CD14-positive monocyte (primary cell): ENCODE results near the gene ACAT1. TPM values are rescaled to one million over a fixed set of nuclear protein-coding genes. Genes with fewer than 3 reads are reported as not detected.

Source experiments
- DNase-seq, 3 donors: peaks; one replicate each; pipeline ENCODE4 v3.0.0-alpha.2; 2011 to 2022
- H2AFZ ChIP-seq: 2 replicates; pipeline ENCODE4 v1.6.0; 2012; ENCODE audit warnings: mild to moderate bottlenecking, low read depth, low read length, inconsistent platforms; ENCODE audit not compliant: insufficient read depth, poor library complexity, severe bottlenecking
- H3K27ac ChIP-seq, 2 donors: 1 replicate in 1 of 2; 2 replicates in 1 of 2; pipeline ENCODE4 v1.5.1; 2012 to 2013; ENCODE audit warnings: low read length in 2 of 2, control low read depth in 1 of 2, inconsistent platforms in 1 of 2, low read depth in 1 of 2, mild to moderate bottlenecking in 1 of 2
- H3K27me3 ChIP-seq, 2 donors: one replicate each; pipeline versions ENCODE4 v1.6.0 to v1.6.1; 2011 to 2013; ENCODE audit warnings: low read length in 2 of 2; ENCODE audit not compliant: control insufficient read depth in 2 of 2, insufficient read depth in 2 of 2
- H3K36me3 ChIP-seq, 2 donors: replicated peaks in 1 of 2; 1 replicate in 1 of 2; 2 replicates in 1 of 2; pipeline versions ENCODE4 v1.5.1 to v1.6.1; 2012 to 2013; ENCODE audit warnings: low read length in 2 of 2, control low read depth in 1 of 2, inconsistent platforms in 1 of 2, mild to moderate bottlenecking in 1 of 2; ENCODE audit not compliant: insufficient read depth in 2 of 2, control insufficient read depth in 1 of 2
- H3K4me1 ChIP-seq, 2 donors: 1 replicate in 1 of 2; 2 replicates in 1 of 2; pipeline versions ENCODE4 v1.5.1 to v1.6.1; 2012 to 2013; ENCODE audit warnings: low read length in 2 of 2, control low read depth in 1 of 2, inconsistent platforms in 1 of 2, mild to moderate bottlenecking in 1 of 2, moderate library complexity in 1 of 2; ENCODE audit not compliant: insufficient read depth in 2 of 2, control insufficient read depth in 1 of 2
- H3K4me2 ChIP-seq: replicated peaks from 2 replicates; pipeline ENCODE3; 2012; ENCODE audit warnings: low read length, moderate library complexity, mild to moderate bottlenecking; ENCODE audit not compliant: poor library complexity, severe bottlenecking; ENCODE audit errors: extremely low read depth
- H3K4me3 ChIP-seq, 3 experiments: fragments of 200-600 bp in 1 of 3; sonication (generic) in 1 of 3; replicated peaks in 1 of 3; 1 replicate in 2 of 3; 2 replicates in 1 of 3; pipeline ENCODE4 v1.5.1; 2011 to 2013; ENCODE audit warnings: low read length in 3 of 3, mild to moderate bottlenecking in 3 of 3, control low read depth in 2 of 3, low read depth in 2 of 3, inconsistent platforms in 1 of 3, moderate library complexity in 1 of 3
- H3K79me2 ChIP-seq: 2 replicates; pipeline ENCODE4 v1.6.0; 2012; ENCODE audit warnings: mild to moderate bottlenecking, control low read depth, inconsistent platforms, low read length, moderate library complexity; ENCODE audit not compliant: insufficient read depth
- H3K9ac ChIP-seq: 2 replicates; pipeline ENCODE4 v1.6.0; 2017; ENCODE audit warnings: low read length, mild to moderate bottlenecking; ENCODE audit not compliant: insufficient read depth, poor library complexity, severe bottlenecking
- H3K9me3 ChIP-seq, 2 donors: replicated peaks in 1 of 2; 1 replicate in 1 of 2; 2 replicates in 1 of 2; pipeline versions ENCODE4 v1.5.1 to v1.6.1; 2012 to 2013; ENCODE audit warnings: low read length in 2 of 2, control low read depth in 1 of 2; ENCODE audit not compliant: control insufficient read depth in 1 of 2, insufficient read depth in 1 of 2
- H4K20me1 ChIP-seq: 2 replicates; pipeline ENCODE4 v1.6.0; 2012; ENCODE audit warnings: mild to moderate bottlenecking, low read length, control low read depth, moderate library complexity; ENCODE audit not compliant: insufficient read depth
- H3K27ac Mint-ChIP-seq, 7 donors: one replicate each; pipeline ENCODE4 v1.8.0; 2020; ENCODE audit warnings: mild to moderate bottlenecking in 7 of 7, mixed read lengths in 7 of 7, moderate library complexity in 6 of 7, inconsistent platforms in 2 of 7
- H3K27me3 Mint-ChIP-seq, 3 donors: one replicate each; pipeline ENCODE4 v1.8.0; 2021 to 2022; ENCODE audit warnings: low read depth in 3 of 3, mild to moderate bottlenecking in 3 of 3, mixed read lengths in 3 of 3, moderate library complexity in 3 of 3, inconsistent platforms in 1 of 3
- H3K36me3 Mint-ChIP-seq, 2 donors: one replicate each; pipeline ENCODE4 v1.8.0; 2020; ENCODE audit warnings: mixed read lengths in 2 of 2, inconsistent platforms in 1 of 2, mild to moderate bottlenecking in 1 of 2
- H3K4me1 Mint-ChIP-seq: one replicate; pipeline ENCODE4 v1.8.0; 2020; ENCODE audit warnings: mild to moderate bottlenecking, mixed read lengths
- H3K4me3 Mint-ChIP-seq, 2 donors: one replicate each; pipeline ENCODE4 v1.8.0; 2020; ENCODE audit warnings: mild to moderate bottlenecking in 2 of 2, mixed read lengths in 2 of 2, moderate library complexity in 1 of 2
- H3K9me3 Mint-ChIP-seq, 7 donors: one replicate each; pipeline ENCODE4 v1.8.0; 2020 to 2022; ENCODE audit warnings: mixed read lengths in 7 of 7, mild to moderate bottlenecking in 6 of 7, moderate library complexity in 6 of 7, inconsistent platforms in 2 of 7
- CTCF ChIP-seq: fragments of 200-600 bp; IDR thresholded peaks from one replicate; pipeline ENCODE4 v1.8.0; 2022; ENCODE audit warnings: antibody characterized with exemption, mild to moderate bottlenecking
- WGBS: methylation state at CpG from one replicate; pipeline ENCODE4 v1.1.5; 2013; ENCODE audit warnings: missing lambda C conversion rate; ENCODE audit not compliant: insufficient coverage; 5-methylcytosine and 5-hydroxymethylcytosine counted together
- intact Hi-C, 2 donors: fragments of 100-400 bp; cut with micrococcal nuclease; formaldehyde crosslinking; loops; one replicate each; pipeline versions ENCODE4 v1.15.0 to v1.15.1; 2023
- polyA plus RNA-seq, 3 donors: library from polyadenylated mRNA; depleted of rRNA in 1 of 3; unstranded in 2 of 3; stranded (reverse) in 1 of 3; fragments of 300-500 nt in 2 of 3; fragments of >200 nt in 1 of 3; fragmentation: Illumina TruSeq in 2 of 3; gene quantifications; 1 replicate in 2 of 3; 2 replicates in 1 of 3; pipeline ENCODE4 v1.2.3, GENCODE V29; 2012 to 2021

Gene ACAT1
- polyA plus RNA-seq, 3 donors = 13.6 to 24.1 (median 22.3) TPM

GRCh38 chr11:108147150-108147549, 25.8 kb downstream of the ACAT1 start:
- 100% methylated on average over 1 of the region's 1 CpG for WGBS

GRCh38 chr11:108148556-108148955, 27.2 kb downstream of the ACAT1 start:
- peaks cover 77 to 87% of the 10 kb centered on the region in 2 donors for H3K36me3 Mint-ChIP-seq
- WGBS = 100% methylated on average over 1 of the region's 3 CpGs
- H3K4me3 Mint-ChIP-seq = no peak overlapping the region
- H3K4me1 Mint-ChIP-seq = no peaks in the 10 kb centered on the region
- no peaks in the 10 kb centered on the region for H3K27me3 Mint-ChIP-seq
- H2AFZ ChIP-seq = no peak overlapping the region
- no peak overlapping the region for H3K27ac Mint-ChIP-seq
- no peaks in the 10 kb centered on the region for H3K79me2 ChIP-seq
- no peaks in the 10 kb centered on the region for H3K9me3 ChIP-seq
- DNase-seq = no peak
- H3K9ac ChIP-seq = no peak overlapping the region
- H3K9me3 Mint-ChIP-seq = no peaks in the 10 kb centered on the region
- no peaks in the 10 kb centered on the region for H3K4me1 ChIP-seq
- H3K27me3 ChIP-seq = no peaks in the 10 kb centered on the region
- peaks cover 69 to 99% of the 10 kb centered on the region in 2 donors for H3K36me3 ChIP-seq
- H3K4me3 ChIP-seq = no peak overlapping the region
- no peak overlapping the region for H3K27ac ChIP-seq
- intact Hi-C loops = no loop called here
- no peak for TF ChIP-seq CTCF
- H3K4me2 ChIP-seq = no peak overlapping the region
- H4K20me1 ChIP-seq = no peaks in the 10 kb centered on the region

More at GRCh38 chr11:108147150-108147549, 25.8 kb downstream of the ACAT1 start:
- H3K4me1 Mint-ChIP-seq = no peaks in the 10 kb centered on the region
- no peaks in the 10 kb centered on the region for H3K27me3 ChIP-seq
- H4K20me1 ChIP-seq = no peaks in the 10 kb centered on the region
- intact Hi-C loops = no loop called here
- no peak overlapping the region for H3K4me3 ChIP-seq
- no peak overlapping the region for H3K27ac Mint-ChIP-seq
- peaks cover 82 to 99% of the 10 kb centered on the region in 2 donors for H3K36me3 ChIP-seq
- no peak overlapping the region for H3K4me2 ChIP-seq
- no peaks in the 10 kb centered on the region for H3K9me3 ChIP-seq
- H3K27me3 Mint-ChIP-seq = no peaks in the 10 kb centered on the region
- H3K27ac ChIP-seq = no peak overlapping the region
- no peaks in the 10 kb centered on the region for H3K9me3 Mint-ChIP-seq
- no peak overlapping the region for H3K4me3 Mint-ChIP-seq
- no peak overlapping the region for H2AFZ ChIP-seq
- no peak for DNase-seq
- no peaks in the 10 kb centered on the region for H3K79me2 ChIP-seq
- no peaks in the 10 kb centered on the region for H3K4me1 ChIP-seq
- peaks cover 82 to 94% of the 10 kb centered on the region in 2 donors for H3K36me3 Mint-ChIP-seq
- TF ChIP-seq CTCF = no peak
- H3K9ac ChIP-seq = no peak overlapping the region
